ENCODE data around the gene PPM1H. TPM values are rescaled to one million over a fixed set of nuclear protein-coding genes. Genes with fewer than 3 reads are reported as not detected.

Gene PPM1H
- total and polyA plus RNA-seq, 2 of the 8 experiments (the other 6 are each of a cell fraction or from before 2014, with no cell fraction given): 16.4 to 36.1 TPM

DNA sequence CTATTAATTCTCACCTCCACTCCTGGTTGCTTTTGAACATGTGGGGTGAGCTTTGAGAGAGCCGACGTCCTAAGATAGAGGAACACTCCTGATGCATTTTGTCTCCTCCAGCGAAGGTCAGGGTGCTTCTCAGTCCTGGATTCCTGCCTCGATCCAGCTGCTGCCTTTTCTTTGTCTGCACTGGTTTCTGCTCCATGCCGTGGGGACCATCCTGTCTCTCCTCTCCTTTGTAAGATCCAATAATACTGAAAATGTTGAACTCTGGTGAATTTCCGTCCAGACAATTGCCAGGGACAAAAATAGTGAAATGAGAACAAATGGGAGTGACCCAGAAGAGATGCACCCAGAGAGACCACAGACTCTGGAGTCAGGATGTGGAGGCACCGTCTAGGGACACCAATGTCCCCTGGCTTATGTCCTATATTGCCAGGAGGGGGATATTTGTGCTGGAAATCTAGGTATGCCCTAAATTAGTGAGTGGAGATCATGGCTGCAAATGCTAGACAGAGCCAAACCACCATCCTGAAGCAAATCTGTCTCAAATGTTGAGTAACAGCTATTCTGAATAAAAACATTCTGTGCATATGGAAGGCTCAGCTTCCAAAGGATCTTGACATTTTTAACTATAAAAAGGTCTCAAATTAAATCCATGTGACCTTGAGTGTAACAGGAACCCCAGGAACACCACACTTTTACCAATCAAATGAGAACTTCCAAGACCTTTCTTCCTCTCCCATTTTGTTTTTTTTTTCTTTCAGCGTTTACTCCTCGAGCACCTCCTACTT, 170.9 kb downstream of the PPM1H start:
- H3K14ac ChIP-seq (ENCODE audit: insufficient read length): no peak overlapping the region
- H2BK12ac ChIP-seq (ENCODE audit: low read depth, low read length): no peak overlapping the region
- H3K4me1 ChIP-seq (replicated peaks in 1 of 4; ENCODE audit: control insufficient read depth in 3 of 4, insufficient read depth in 4 of 4, low read length in 3 of 4): peaks cover 0 to 1% (median 0%) of the 10 kb centered on the region in 4 experiments; a peak in 3 of 7 replicates
- no peak overlapping the region for H3K4me2 ChIP-seq (ENCODE audit: insufficient read depth in 1 of 2, low read depth in 2 of 2, low read length in 2 of 2)
- no peak overlapping the region for H3K4me3 ChIP-seq (ENCODE audit: extremely low read depth in 1 of 4, insufficient read depth in 2 of 4, low read depth in 3 of 4, low read length in 4 of 4)
- no peak overlapping the region for H3K23ac ChIP-seq (ENCODE audit: insufficient read length)
- H3K27me3 ChIP-seq (replicated peaks in 1 of 4; ENCODE audit: control insufficient read depth in 3 of 4, extremely low read depth in 1 of 4, insufficient read depth in 3 of 4, low read length in 3 of 4): no peaks in the 10 kb centered on the region
- FAIRE-seq (no peak), DNase-seq (ENCODE audit: low read depth in 1 of 2, low spot score in 2 of 2) (no peak)
- CTCF ChIA-PET (ENCODE audit: partially characterized antibody): interaction anchor here (0.6 to 1.6 kb wide), 5 partner anchors 22 to 1146 kb away, joined by 3 to 4 read pairs (median 3); no protein-coding TSS in a partner anchor
- H3K9me3 ChIP-seq (ENCODE audit: insufficient read depth in 2 of 2, low read depth in 1 of 2, low read length in 1 of 2): 0 out of 4 replicates have a peak, but pooled peaks cover 5% of the 10 kb centered on the region in 2 experiments
- no peak overlapping the region for H4K91ac ChIP-seq (replicated peaks; ENCODE audit: insufficient read length, low read length)
- no peak overlapping the region for H4K5ac ChIP-seq (ENCODE audit: insufficient read length, low read depth, low read length)
- POLR2A ChIA-PET (ENCODE audit: partially characterized antibody): interaction anchor here (0.9 kb wide), 1 partner anchor 22 kb away, joined by 3 read pairs; no protein-coding TSS in a partner anchor
- H3K36me3 ChIP-seq (ENCODE audit: control insufficient read depth in 2 of 4, insufficient read depth in 4 of 4, low read length in 3 of 4): peaks cover 0 to 3% (median 0%) of the 10 kb centered on the region in 4 experiments; a peak in 2 of 8 replicates
- no peaks in the 10 kb centered on the region for H3K79me2 ChIP-seq (ENCODE audit: control insufficient read depth in 1 of 2, insufficient read depth in 2 of 2, low read length in 2 of 2)
- H3K4ac ChIP-seq (replicated peaks; ENCODE audit: insufficient read length, low read depth, low read length): no peak overlapping the region
- no peak overlapping the region for H2BK5ac ChIP-seq (ENCODE audit: low read depth, low read length)
- no peaks in the 10 kb centered on the region; the same call in 1 of the 2 replicates for H3K23me2 ChIP-seq (ENCODE audit: low read depth, low read length)
- H2AK5ac ChIP-seq (ENCODE audit: low read depth, low read length): no peak overlapping the region; the same call in 1 of the 2 replicates
- no peaks in the 10 kb centered on the region for H3K79me1 ChIP-seq (ENCODE audit: low read depth, low read length)
- no peak overlapping the region for H3K27ac ChIP-seq (ENCODE audit: low read depth, low read length)
- no peak overlapping the region for H2BK15ac ChIP-seq (ENCODE audit: low read length)
- H2AFZ ChIP-seq (ENCODE audit: low read length): no peak overlapping the region
- H4K20me1 ChIP-seq (replicated peaks in 1 of 2; ENCODE audit: control insufficient read depth in 1 of 2, insufficient read depth in 2 of 2, low read length in 2 of 2): no peaks in the 10 kb centered on the region
- H3K18ac ChIP-seq (ENCODE audit: extremely low read depth, low read length): no peak overlapping the region
- H4K8ac ChIP-seq (ENCODE audit: extremely low read depth, insufficient read depth, low read length): no peak overlapping the region
- no peak overlapping the region for H2BK20ac ChIP-seq (ENCODE audit: low read length)
- no peak overlapping the region for H2BK120ac ChIP-seq (replicated peaks; ENCODE audit: low read depth, low read length)
- 85% methylated on average over 9 of the region's 9 CpGs; no CpG with 5 or more reads in 1 of the 2 experiments for WGBS, 2 experiments (ENCODE audit: extremely low coverage in 1 of 2, insufficient coverage in 1 of 2, insufficient read length in 1 of 2, insufficient replicate concordance in 2 of 2, low coverage in 1 of 2, low lambda C conversion rate in 2 of 2, missing lambda C conversion rate in 1 of 2)
- H3K9ac ChIP-seq (replicated peaks in 1 of 4; ENCODE audit: extremely low read depth in 1 of 4, low read depth in 3 of 4, low read length in 3 of 4): no peak overlapping the region
- no peak overlapping the region for H3K56ac ChIP-seq (replicated peaks; ENCODE audit: insufficient read length, low read depth, low read length)
- TF ChIP-seq YY1 (IDR thresholded peaks at IDR 0.05; ENCODE audit: low read depth, low read length): no peak
- TF ChIP-seq HDAC6 (IDR thresholded peaks at IDR 0.05; ENCODE audit: low read depth, low read length): no peak
- no peak for TF ChIP-seq TCF12 (IDR thresholded peaks at IDR 0.05; ENCODE audit: low read depth, low read length)
- no peak for TF ChIP-seq CHD1 (IDR thresholded peaks at IDR 0.05; ENCODE audit: low read depth, low read length)
- TF ChIP-seq SIN3A (conservative IDR thresholded peaks at IDR 0.05 in 1 of 2, IDR thresholded peaks at IDR 0.05 in 1 of 2; ENCODE audit: low read depth in 1 of 2, low read length in 2 of 2): no peak
- TF ChIP-seq FOSL1 (IDR thresholded peaks at IDR 0.05; ENCODE audit: insufficient read depth, low read depth, low read length): no peak
- no peak for TF ChIP-seq SRF (IDR thresholded peaks at IDR 0.05; ENCODE audit: low read depth, low read length)
- TF ChIP-seq CHD2 (IDR thresholded peaks at IDR 0.05; ENCODE audit: low read length): no peak
- TF ChIP-seq E2F6 (IDR thresholded peaks at IDR 0.05): no peak
- TF ChIP-seq NRF1 (IDR thresholded peaks at IDR 0.05; ENCODE audit: low read depth, low read length): no peak
- TF ChIP-seq SIRT6 (IDR thresholded peaks at IDR 0.05; ENCODE audit: low read length): no peak
- no peak for TF ChIP-seq SUZ12 (IDR thresholded peaks at IDR 0.05; ENCODE audit: low read length)
